ENCODE measurements around the gene RCAN3. TPM values are rescaled to one million over a fixed set of nuclear protein-coding genes. Genes with fewer than 3 reads are reported as not detected.
"Not testable (repeated sequence)": the region's sequence is repeated elsewhere in the genome, so short reads cannot be mapped to it uniquely, and the experiment has no call there.

Gene RCAN3
- total RNA-seq, 1 experiment from 2014 or later = 25.6 TPM

DNA sequence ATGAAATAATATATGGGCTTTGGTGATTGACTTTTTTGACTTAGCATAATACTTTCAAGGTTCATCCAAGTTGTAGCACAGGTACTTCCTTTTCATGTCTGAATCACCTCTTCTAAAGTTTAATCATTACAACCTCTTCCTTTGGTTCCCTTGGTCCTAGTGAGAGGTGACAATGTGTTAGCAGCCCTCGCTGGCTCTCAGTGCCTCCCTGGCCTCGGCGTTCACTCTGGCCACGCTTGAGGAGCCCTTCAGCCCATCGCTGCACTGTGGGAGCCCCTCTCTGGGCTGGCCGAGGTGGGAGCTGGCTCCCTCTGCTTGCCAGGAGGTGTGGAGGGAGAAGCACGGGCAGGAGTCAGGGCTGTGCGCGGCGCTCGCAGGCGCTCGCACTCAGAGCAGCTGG, 13.0 kb upstream of the RCAN3 start:
- no TSS peak for BruUV-seq (replicated peaks)
- Histone ChIP-seq H2AFZ (ENCODE audit: low read length) (no peak overlapping the region), H4K20me1 (ENCODE audit: low read length) (no peaks in the 10 kb centered on the region), H3F3A (ENCODE audit: low read length, unreplicated experiment) (no peaks in the 10 kb centered on the region), H3K9me2 (replicated peaks; ENCODE audit: low read length) (no peaks in the 10 kb centered on the region), H3K36me3 (ENCODE audit: low read depth, low read length) (no peaks in the 10 kb centered on the region), H3K4me1 (ENCODE audit: insufficient read depth, low read length) (no peaks in the 10 kb centered on the region), H3K79me2 (ENCODE audit: low read length) (no peaks in the 10 kb centered on the region), H3K4me2 (ENCODE audit: low read length) (no peak overlapping the region), H3K27ac (ENCODE audit: low read length) (no peak overlapping the region), H3K9ac (ENCODE audit: low read length) (no peak overlapping the region), H3K4me3 (ENCODE audit: low read length) (no peak overlapping the region), H3K9me3 (ENCODE audit: low read length) (no peaks in the 10 kb centered on the region), H3K27me3 (ENCODE audit: low read length) (no peaks in the 10 kb centered on the region)
- TF ChIP-seq EZH2phosphoT487 (IDR thresholded peaks at IDR 0.05; ENCODE audit: borderline replicate concordance, low read length) (no peak), EZH2 (IDR thresholded peaks at IDR 0.05; ENCODE audit: low read length, unreplicated experiment) (no peak)
- TF ChIP-seq, protein P1, sequence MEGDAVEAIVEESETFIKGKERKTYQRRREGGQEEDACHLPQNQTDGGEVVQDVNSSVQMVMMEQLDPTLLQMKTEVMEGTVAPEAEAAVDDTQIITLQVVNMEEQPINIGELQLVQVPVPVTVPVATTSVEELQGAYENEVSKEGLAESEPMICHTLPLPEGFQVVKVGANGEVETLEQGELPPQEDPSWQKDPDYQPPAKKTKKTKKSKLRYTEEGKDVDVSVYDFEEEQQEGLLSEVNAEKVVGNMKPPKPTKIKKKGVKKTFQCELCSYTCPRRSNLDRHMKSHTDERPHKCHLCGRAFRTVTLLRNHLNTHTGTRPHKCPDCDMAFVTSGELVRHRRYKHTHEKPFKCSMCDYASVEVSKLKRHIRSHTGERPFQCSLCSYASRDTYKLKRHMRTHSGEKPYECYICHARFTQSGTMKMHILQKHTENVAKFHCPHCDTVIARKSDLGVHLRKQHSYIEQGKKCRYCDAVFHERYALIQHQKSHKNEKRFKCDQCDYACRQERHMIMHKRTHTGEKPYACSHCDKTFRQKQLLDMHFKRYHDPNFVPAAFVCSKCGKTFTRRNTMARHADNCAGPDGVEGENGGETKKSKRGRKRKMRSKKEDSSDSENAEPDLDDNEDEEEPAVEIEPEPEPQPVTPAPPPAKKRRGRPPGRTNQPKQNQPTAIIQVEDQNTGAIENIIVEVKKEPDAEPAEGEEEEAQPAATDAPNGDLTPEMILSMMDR (conservative IDR thresholded peaks at IDR 0.05; ENCODE audit: low read depth, low read length) = no peak
- intact Hi-C loops (cut with micrococcal nuclease) = no loop called here
- no peak for ATAC-seq
- POLR2A ChIA-PET (ENCODE audit: unreplicated experiment) = no interaction called here
- DNase-seq = no peak
- CTCF ChIA-PET = no interaction called here

DNA sequence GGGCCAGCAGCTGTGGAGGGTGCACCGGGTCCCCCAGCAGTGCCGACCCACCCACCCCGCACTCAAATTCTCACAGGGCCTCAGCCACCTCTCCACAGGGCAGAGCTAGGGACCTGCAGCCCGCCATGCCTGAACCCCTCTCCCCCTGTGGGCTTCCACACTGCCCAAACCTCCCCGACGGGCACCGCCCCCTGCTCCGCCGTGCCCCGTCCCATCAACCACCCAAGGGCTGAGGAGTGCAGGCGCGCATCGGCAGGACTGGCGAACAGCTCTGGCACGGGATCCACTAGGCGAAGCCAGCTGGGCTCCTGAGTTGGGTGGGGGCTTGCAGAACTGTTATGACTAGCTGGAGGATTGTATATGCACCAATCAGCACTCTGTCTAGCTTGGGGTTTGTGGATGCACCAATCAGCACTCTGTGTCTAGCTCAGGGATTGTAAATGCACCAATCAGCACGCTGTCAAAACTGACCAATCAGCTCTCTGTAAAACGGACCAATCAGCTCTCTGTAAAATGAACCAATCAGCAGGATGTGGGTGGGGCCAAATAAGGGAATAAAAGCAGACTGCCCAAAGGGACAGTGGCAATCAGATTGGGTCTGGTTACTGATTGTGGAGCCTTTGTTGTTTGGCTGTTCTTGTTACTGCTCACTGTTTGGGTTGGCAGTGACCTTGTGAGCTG, 12.4 kb upstream of the RCAN3 start:
- Histone ChIP-seq H3K4me2 (ENCODE audit: low read length) (no peak overlapping the region), H3K9me2 (replicated peaks; ENCODE audit: low read length) (no peaks in the 10 kb centered on the region), H3K27ac (ENCODE audit: low read length) (no peak overlapping the region), H3K4me1 (ENCODE audit: insufficient read depth, low read length) (no peaks in the 10 kb centered on the region), H3K9me3 (ENCODE audit: low read length) (no peaks in the 10 kb centered on the region), H3K4me3 (ENCODE audit: low read length) (no peak overlapping the region), H3K36me3 (ENCODE audit: low read depth, low read length) (no peaks in the 10 kb centered on the region), H3K9ac (ENCODE audit: low read length) (no peak overlapping the region), H3F3A (ENCODE audit: low read length, unreplicated experiment) (no peaks in the 10 kb centered on the region), H4K20me1 (ENCODE audit: low read length) (no peaks in the 10 kb centered on the region), H2AFZ (ENCODE audit: low read length) (no peak overlapping the region), H3K79me2 (ENCODE audit: low read length) (no peaks in the 10 kb centered on the region), H3K27me3 (ENCODE audit: low read length) (no peaks in the 10 kb centered on the region)
- TF ChIP-seq EZH2 (IDR thresholded peaks at IDR 0.05; ENCODE audit: low read length, unreplicated experiment) = no peak
- TF ChIP-seq, protein P1 (conservative IDR thresholded peaks at IDR 0.05; ENCODE audit: low read depth, low read length) = no peak
- TF ChIP-seq EZH2phosphoT487 (IDR thresholded peaks at IDR 0.05; ENCODE audit: borderline replicate concordance, low read length) = no peak
- ATAC-seq = no peak
- intact Hi-C loops (cut with micrococcal nuclease) = no loop called here
- CTCF ChIA-PET = no interaction called here
- DNase-seq = no peak
- POLR2A ChIA-PET (ENCODE audit: unreplicated experiment) = no interaction called here
- BruUV-seq (replicated peaks) = no TSS peak

- ChIA-PET POLR2A (ENCODE audit: unreplicated experiment) (interaction anchor here (0.6 kb wide), 1 partner anchor 192 kb away, joined by 5 read pairs; no protein-coding TSS in a partner anchor), CTCF (no interaction called here)
- H4K20me1 ChIP-seq (ENCODE audit: low read length) = no peaks in the 10 kb centered on the region
- TF ChIP-seq EZH2 (IDR thresholded peaks at IDR 0.05; ENCODE audit: low read length, unreplicated experiment) (no peak), EZH2phosphoT487 (IDR thresholded peaks at IDR 0.05; ENCODE audit: borderline replicate concordance, low read length) (no peak)
- TF ChIP-seq, protein P1 (conservative IDR thresholded peaks at IDR 0.05; ENCODE audit: low read depth, low read length) = no peak
- H3K27ac ChIP-seq (ENCODE audit: low read length) = no peak overlapping the region
- H3K4me2 ChIP-seq (ENCODE audit: low read length) = no peak overlapping the region
- H3K4me1 ChIP-seq (ENCODE audit: insufficient read depth, low read length) = no peaks in the 10 kb centered on the region
- H3K4me3 ChIP-seq (ENCODE audit: low read length) = no peak overlapping the region
- no peaks in the 10 kb centered on the region for H3F3A ChIP-seq (ENCODE audit: low read length, unreplicated experiment)
- no peaks in the 10 kb centered on the region for H3K9me3 ChIP-seq (ENCODE audit: low read length)
- H3K9me2 ChIP-seq (replicated peaks; ENCODE audit: low read length) = no peaks in the 10 kb centered on the region
- H2AFZ ChIP-seq (ENCODE audit: low read length) = no peak overlapping the region
- DNase-seq (no peak), ATAC-seq (no peak)
- H3K36me3 ChIP-seq (ENCODE audit: low read depth, low read length) = no peaks in the 10 kb centered on the region
- no peaks in the 10 kb centered on the region for H3K79me2 ChIP-seq (ENCODE audit: low read length)
- no peak overlapping the region for H3K9ac ChIP-seq (ENCODE audit: low read length)
- BruUV-seq (replicated peaks) = no TSS peak
- H3K27me3 ChIP-seq (ENCODE audit: low read length) = no peaks in the 10 kb centered on the region
- intact Hi-C loops (cut with micrococcal nuclease) = no loop called here
These were observed 10.9 kb upstream of the RCAN3 start for GRCh38 chr1:24491577-24492360.

GRCh38 chr1:24492935-24493334, 9.7 kb upstream of the RCAN3 start:
- ATAC-seq; H3K79me2 ChIP-seq (ENCODE audit: low read length); H3K36me3 ChIP-seq (ENCODE audit: low read depth, low read length); H3K27ac ChIP-seq (ENCODE audit: low read length); H3K9me2 ChIP-seq (replicated peaks; ENCODE audit: low read length); H3K27me3 ChIP-seq (ENCODE audit: low read length); intact Hi-C loops (cut with micrococcal nuclease); POLR2A ChIA-PET (ENCODE audit: unreplicated experiment); DNase-seq; H4K20me1 ChIP-seq (ENCODE audit: low read length); BruUV-seq (replicated peaks); H3K9ac ChIP-seq (ENCODE audit: low read length); H2AFZ ChIP-seq (ENCODE audit: low read length); H3K4me1 ChIP-seq (ENCODE audit: insufficient read depth, low read length); H3K9me3 ChIP-seq (ENCODE audit: low read length); CTCF ChIA-PET; H3K4me3 ChIP-seq (ENCODE audit: low read length); H3F3A ChIP-seq (ENCODE audit: low read length, unreplicated experiment); H3K4me2 ChIP-seq (ENCODE audit: low read length): not testable (repeated sequence)

All from PC-3 (cell line).